Urinary bladder (tissue), 4 donors: ENCODE measurements around the gene ZGRF1. TPM values are rescaled to one million over a fixed set of nuclear protein-coding genes. Genes with fewer than 3 reads are reported as not detected.
A peak's percentile ranks its signal among the peaks of the same experiment; 100 is the strongest.
"Not testable (repeated sequence)": the region's sequence is repeated elsewhere in the genome, so short reads cannot be mapped to it uniquely, and the experiment has no call there.

ENCODE experiments used
- DNase-seq: peaks from one replicate; pipeline ENCODE4 v3.0.0-alpha.2; 2015; ENCODE audit errors: extremely low spot score
- H3K27ac ChIP-seq: one replicate; pipeline ENCODE4 v1.5.1; 2013; ENCODE audit warnings: low read depth, mild to moderate bottlenecking, moderate library complexity
- H3K36me3 ChIP-seq: one replicate; pipeline ENCODE4 v1.6.1; 2013; ENCODE audit warnings: mild to moderate bottlenecking, moderate library complexity; ENCODE audit not compliant: insufficient read depth
- H3K4me1 ChIP-seq: one replicate; pipeline ENCODE4 v1.6.1; 2013; ENCODE audit warnings: mild to moderate bottlenecking, moderate library complexity; ENCODE audit not compliant: insufficient read depth
- H3K4me3 ChIP-seq: one replicate; pipeline ENCODE4 v1.5.1; 2013; ENCODE audit warnings: low read depth, low read length
- WGBS: extraction: QIAGEN DNeasy Blood & Tissue Kit; methylation state at CpG from one replicate; pipeline ENCODE4 v1.1.7; 2013; 5-methylcytosine and 5-hydroxymethylcytosine counted together
- polyA plus RNA-seq: library from polyadenylated mRNA; stranded (reverse); fragments of 200-250 nt; gene quantifications from one replicate; pipeline ENCODE4 v1.2.3, GENCODE V29; 2013
- small RNA-seq: library from RNA; depleted of rRNA; stranded (forward); fragments of <200 nt; gene quantifications from one replicate; pipeline ENCODE3, GENCODE V24; 2014
- total RNA-seq: library from RNA; depleted of rRNA; stranded (reverse); fragments of >200 nt; gene quantifications from one replicate; pipeline ENCODE4 v1.2.3, GENCODE V29; 2014
- donor health status: healthy with polysubstance abuse.
- donor health status: healthy.

Gene ZGRF1
- total and polyA plus RNA-seq, 2 donors: 1.6 to 34.6 TPM

- WGBS: 22% methylated on average over 40 of the region's 40 CpGs
- H3K4me3 ChIP-seq: peak overlapping the region; percentile 11
- no peak overlapping the region for H3K27ac ChIP-seq
- no peak for DNase-seq
- H3K36me3 ChIP-seq: no peaks in the 10 kb centered on the region
- H3K4me1 ChIP-seq: peaks cover 2% of the 10 kb centered on the region
Measured at GRCh38 chr4:112511093-112511802, 125.5 kb downstream of the ZGRF1 start.

- peak overlapping the region; percentile 27 for H3K4me3 ChIP-seq
- H3K4me1 ChIP-seq: peaks cover 2% of the 10 kb centered on the region
- no peak for DNase-seq
- no peak overlapping the region for H3K27ac ChIP-seq
- H3K36me3 ChIP-seq: no peaks in the 10 kb centered on the region
- 4% methylated on average over 34 of the region's 34 CpGs for WGBS
Measured at GRCh38 chr4:112510291-112511092, 126.2 kb downstream of the ZGRF1 start.

GRCh38 chr4:112509243-112510141 lies 127.2 kb downstream of the ZGRF1 start:
- Histone ChIP-seq H3K4me3 (peak overlapping the region; percentile 27), H3K27ac (no peak overlapping the region)
- 3% methylated on average over 46 of the region's 46 CpGs for WGBS

GRCh38 chr4:112508356-112508755 lies 128.4 kb downstream of the ZGRF1 start:
- 3% methylated on average over 6 of the region's 6 CpGs for WGBS
- H3K4me1 ChIP-seq: no peaks in the 10 kb centered on the region
- DNase-seq: no peak
- H3K27ac ChIP-seq: no peak overlapping the region
- no peak overlapping the region for H3K4me3 ChIP-seq
- no peaks in the 10 kb centered on the region for H3K36me3 ChIP-seq

More at GRCh38 chr4:112509243-112510141, 127.2 kb downstream of the ZGRF1 start:
- Histone ChIP-seq H3K4me1 (no peaks in the 10 kb centered on the region), H3K36me3 (no peaks in the 10 kb centered on the region)
- no peak for DNase-seq

GRCh38 chr4:112504807-112505206 lies 131.9 kb downstream of the ZGRF1 start:
- no peak for DNase-seq
- no peak overlapping the region for H3K27ac ChIP-seq
- H3K36me3 ChIP-seq: no peaks in the 10 kb centered on the region
- no peaks in the 10 kb centered on the region for H3K4me1 ChIP-seq
- 84% methylated on average over 4 of the region's 4 CpGs for WGBS
- no peak overlapping the region for H3K4me3 ChIP-seq

- H3K4me3 ChIP-seq: no peak overlapping the region
- WGBS: 55% methylated on average over 5 of the region's 5 CpGs
- DNase-seq: no peak
- no peaks in the 10 kb centered on the region for H3K36me3 ChIP-seq
- no peaks in the 10 kb centered on the region for H3K4me1 ChIP-seq
- H3K27ac ChIP-seq: no peak overlapping the region
Measured at GRCh38 chr4:112502871-112503270, 133.8 kb downstream of the ZGRF1 start.

- H3K36me3 ChIP-seq: no peaks in the 10 kb centered on the region
- no peak for DNase-seq
- H3K4me3 ChIP-seq: no peak overlapping the region
- H3K27ac ChIP-seq: no peak overlapping the region
- WGBS: 83% methylated on average over 7 of the region's 7 CpGs
- no peaks in the 10 kb centered on the region for H3K4me1 ChIP-seq
Measured at GRCh38 chr4:112492321-112492720, 144.4 kb downstream of the ZGRF1 start.

- not testable (repeated sequence) for H3K36me3 ChIP-seq, H3K27ac ChIP-seq, DNase-seq, H3K4me3 ChIP-seq, H3K4me1 ChIP-seq
- WGBS: 83% methylated on average over 3 of the region's 3 CpGs
Measured at GRCh38 chr4:112490808-112491207, 145.9 kb downstream of the ZGRF1 start.

Small RNA genes within 50 kb of the gene (small RNA-seq; reads per million reads assigned to genes)
- gene MIR302A (not detected), gene MIR302C (not detected), gene MIR302D (not detected), gene MIR367 (not detected)

Other genes starting within 250 kb of the ZGRF1 start
- gene NEUROG2, start 120.7 kb downstream of the ZGRF1 start, total RNA-seq: not detected
- gene NEUROG2, start 120.7 kb downstream of the ZGRF1 start, polyA plus RNA-seq: not detected
- 67.8 TPM for gene LARP7, start 234 bp upstream of the ZGRF1 start, total RNA-seq
- gene LARP7, start 234 bp upstream of the ZGRF1 start, polyA plus RNA-seq: 40.3 TPM